Measurements from ENCODE around the gene RREB1. TPM values are rescaled to one million over a fixed set of nuclear protein-coding genes. Genes with fewer than 3 reads are reported as not detected.
"Not testable (repeated sequence)": the region's sequence is repeated elsewhere in the genome, so short reads cannot be mapped to it uniquely, and the experiment has no call there.

Gene RREB1
- total and polyA plus RNA-seq, 2 experiments from 2014 or later = 8.5 to 25.5 TPM

GRCh38 chr6:7264686-7265384 is 157.1 kb downstream of the RREB1 start:
- H3K27ac Mint-ChIP-seq = no peak overlapping the region
- H3K27me3 Mint-ChIP-seq (ENCODE audit: insufficient read depth, low read depth, poor library complexity) = peaks cover 11% of the 10 kb centered on the region
- H3K9me3 Mint-ChIP-seq = no peaks in the 10 kb centered on the region
- ATAC-seq (no peak), DNase-seq (ENCODE audit: low spot score) (no peak)
- no peak overlapping the region; the same call in 2 of the 3 replicates for H3K4me3 Mint-ChIP-seq
- Histone ChIP-seq H3K4me3 (no peak overlapping the region), H3K9me2 (ENCODE audit: insufficient read depth) (no peaks in the 10 kb centered on the region), H3K79me2 (replicated peaks; ENCODE audit: insufficient read depth) (no peaks in the 10 kb centered on the region), H3K36me3 (ENCODE audit: insufficient read depth) (no peaks in the 10 kb centered on the region), H3K4me1 (ENCODE audit: insufficient read depth) (peaks cover 10% of the 10 kb centered on the region), H3F3A (replicated peaks; ENCODE audit: low read depth) (peaks cover 8% of the 10 kb centered on the region), H2AFZ (0 out of 2 replicates have a peak overlapping the region, but pooled peaks have one; percentile 28), H3K27me3 (ENCODE audit: insufficient read depth) (peaks cover 1% of the 10 kb centered on the region; the same call in 1 of the 2 replicates), H3K4me2 (no peak overlapping the region), H3K27ac (ENCODE audit: low read depth) (no peak overlapping the region), H4K20me1 (replicated peaks; ENCODE audit: insufficient read depth) (no peaks in the 10 kb centered on the region)
- TF ChIP-seq NANOG (IDR thresholded peaks at IDR 0.05; ENCODE audit: borderline replicate concordance) = no peak
- no peak for TF ChIP-seq POLR2AphosphoS5 (IDR thresholded peaks at IDR 0.05; ENCODE audit: low read depth)
- no peak for TF ChIP-seq EZH2 (IDR thresholded peaks at IDR 0.05; ENCODE audit: low read depth, unreplicated experiment)
- no peak for TF ChIP-seq CREB1 (CRISPR knock-in tag; IDR thresholded peaks at IDR 0.05; ENCODE audit: low read depth)
- TF ChIP-seq JUNB (IDR thresholded peaks at IDR 0.05; ENCODE audit: unreplicated experiment) = no peak
- no peak for TF ChIP-seq ETS1 (IDR thresholded peaks at IDR 0.05)
- peaks cover 19% of the 10 kb centered on the region for H3K4me1 Mint-ChIP-seq
- peaks cover 3% of the 10 kb centered on the region; the same call in 1 of the 3 replicates for H3K36me3 Mint-ChIP-seq (ENCODE audit: low read depth)

GRCh38 chr6:7265385-7265726 is 157.6 kb downstream of the RREB1 start:
- H3K4me1 ChIP-seq (ENCODE audit: insufficient read depth); ATAC-seq: not testable (repeated sequence)

GRCh38 chr6:7267071-7267465 is 159.3 kb downstream of the RREB1 start:
- Mint-ChIP-seq H3K4me1 (peaks cover 8% of the 10 kb centered on the region), H3K27me3 (ENCODE audit: insufficient read depth, low read depth, poor library complexity) (peaks cover 5% of the 10 kb centered on the region), H3K36me3 (ENCODE audit: low read depth) (peaks cover 3% of the 10 kb centered on the region; the same call in 1 of the 3 replicates), H3K27ac (no peak overlapping the region), H3K9me3 (no peaks in the 10 kb centered on the region), H3K4me3 (no peak overlapping the region)
- Histone ChIP-seq H3K27me3 (ENCODE audit: insufficient read depth) (no peaks in the 10 kb centered on the region), H3K79me2 (replicated peaks; ENCODE audit: insufficient read depth) (no peaks in the 10 kb centered on the region), H3K4me2 (no peak overlapping the region), H3K4me3 (no peak overlapping the region), H2AFZ (no peak overlapping the region), H3K27ac (ENCODE audit: low read depth) (no peak overlapping the region), H4K20me1 (replicated peaks; ENCODE audit: insufficient read depth) (no peaks in the 10 kb centered on the region), H3K9me2 (ENCODE audit: insufficient read depth) (no peaks in the 10 kb centered on the region), H3F3A (replicated peaks; ENCODE audit: low read depth) (no peaks in the 10 kb centered on the region), H3K4me1 (ENCODE audit: insufficient read depth) (peaks cover 5% of the 10 kb centered on the region; the same call in 1 of the 2 replicates), H3K36me3 (ENCODE audit: insufficient read depth) (no peaks in the 10 kb centered on the region)
- DNase-seq (ENCODE audit: low spot score) (no peak), ATAC-seq (no peak)
- TF ChIP-seq ETS1 (IDR thresholded peaks at IDR 0.05) (no peak), STAT1 (IDR thresholded peaks at IDR 0.05; ENCODE audit: unreplicated experiment) (no peak), EZH2 (IDR thresholded peaks at IDR 0.05; ENCODE audit: low read depth, unreplicated experiment) (no peak), ZNF114 (CRISPR knock-in tag; IDR thresholded peaks at IDR 0.05) (no peak), JUNB (IDR thresholded peaks at IDR 0.05; ENCODE audit: unreplicated experiment) (no peak), ZNF331 (CRISPR knock-in tag; IDR thresholded peaks at IDR 0.05; ENCODE audit: low read depth) (no peak)

More at GRCh38 chr6:7265385-7265726, 157.6 kb downstream of the RREB1 start:
- not testable (repeated sequence) for H4K20me1 ChIP-seq (replicated peaks; ENCODE audit: insufficient read depth); H3K36me3 Mint-ChIP-seq (ENCODE audit: low read depth); H3K9me2 ChIP-seq (ENCODE audit: insufficient read depth); H3K36me3 ChIP-seq (ENCODE audit: insufficient read depth); H3K4me3 ChIP-seq; H3K79me2 ChIP-seq (replicated peaks; ENCODE audit: insufficient read depth); H3K27me3 ChIP-seq (ENCODE audit: insufficient read depth); H3K4me3 Mint-ChIP-seq; H3F3A ChIP-seq (replicated peaks; ENCODE audit: low read depth); H3K9me3 Mint-ChIP-seq; H3K27ac ChIP-seq (ENCODE audit: low read depth); H3K4me2 ChIP-seq; H2AFZ ChIP-seq; DNase-seq (ENCODE audit: low spot score); H3K27ac Mint-ChIP-seq
- Mint-ChIP-seq H3K27me3 (ENCODE audit: insufficient read depth, low read depth, poor library complexity) (peaks cover 11% of the 10 kb centered on the region), H3K4me1 (peaks cover 16% of the 10 kb centered on the region)

All from GM23338 (cell line).